Measurements from ENCODE around the gene SPNS2.
A peak's percentile ranks its signal among the peaks of the same experiment; 100 is the strongest.

The SPNS2 gene

GRCh38 chr17:4460661-4461060, 38.0 kb upstream of the SPNS2 start:
- no peak for TF ChIP-seq TEAD4 (IDR thresholded peaks at IDR 0.05)
- TF ChIP-seq MAX (IDR thresholded peaks at IDR 0.05), result no peak
- no peak for TF ChIP-seq EGR1 (IDR thresholded peaks at IDR 0.05)
- no peak for TF ChIP-seq TCF12 (IDR thresholded peaks at IDR 0.05; ENCODE audit: low read depth)
- TF ChIP-seq YY1 (IDR thresholded peaks at IDR 0.05; ENCODE audit: low read depth), result no peak
- TF ChIP-seq CREB1 (IDR thresholded peaks at IDR 0.05; ENCODE audit: low read depth), result no peak
- no peak for TF ChIP-seq FOXM1 (IDR thresholded peaks at IDR 0.05; ENCODE audit: borderline replicate concordance, low read depth)

- TF ChIP-seq USF1 (IDR thresholded peaks at IDR 0.05) (no peak), YY1 (IDR thresholded peaks at IDR 0.05; ENCODE audit: low read depth) (0 out of 2 replicates have a peak, but pooled peaks have one; percentile 16), EGR1 (IDR thresholded peaks at IDR 0.05) (no peak), TAF1 (IDR thresholded peaks at IDR 0.05; ENCODE audit: low read depth) (no peak), NFIC (IDR thresholded peaks at IDR 0.05) (peak; percentile 90), CEBPB (IDR thresholded peaks at IDR 0.05) (no peak), EP300 (IDR thresholded peaks at IDR 0.05; ENCODE audit: borderline replicate concordance) (no peak; the same call in 1 of the 2 replicates), TEAD4 (IDR thresholded peaks at IDR 0.05) (no peak), MAX (IDR thresholded peaks at IDR 0.05) (no peak), TCF12 (IDR thresholded peaks at IDR 0.05; ENCODE audit: low read depth) (peak; percentile 50; the same call in 1 of the 2 replicates), ZBTB7A (IDR thresholded peaks at IDR 0.05; ENCODE audit: low read depth) (no peak; the same call in 1 of the 2 replicates), RAD21 (IDR thresholded peaks at IDR 0.05; ENCODE audit: low read depth) (no peak)
Measured at GRCh38 chr17:4463818-4464476, 34.7 kb upstream of the SPNS2 start.

- TF ChIP-seq MAX (IDR thresholded peaks at IDR 0.05) (no peak), FOXM1 (IDR thresholded peaks at IDR 0.05; ENCODE audit: borderline replicate concordance, low read depth) (no peak), CREB1 (IDR thresholded peaks at IDR 0.05; ENCODE audit: low read depth) (no peak), EGR1 (IDR thresholded peaks at IDR 0.05) (no peak), NFIC (IDR thresholded peaks at IDR 0.05) (no peak), YY1 (IDR thresholded peaks at IDR 0.05; ENCODE audit: low read depth) (no peak), EP300 (IDR thresholded peaks at IDR 0.05; ENCODE audit: borderline replicate concordance) (no peak)
Measured at GRCh38 chr17:4465786-4466185, 32.9 kb upstream of the SPNS2 start.

GRCh38 chr17:4467287-4467686, 31.4 kb upstream of the SPNS2 start:
- TF ChIP-seq TAF1 (IDR thresholded peaks at IDR 0.05; ENCODE audit: low read depth), result no peak
- no peak for TF ChIP-seq TCF12 (IDR thresholded peaks at IDR 0.05; ENCODE audit: low read depth)
- TF ChIP-seq CREB1 (IDR thresholded peaks at IDR 0.05; ENCODE audit: low read depth), result no peak
- no peak for TF ChIP-seq EP300 (IDR thresholded peaks at IDR 0.05; ENCODE audit: borderline replicate concordance)
- no peak for TF ChIP-seq RAD21 (IDR thresholded peaks at IDR 0.05; ENCODE audit: low read depth)
- no peak for TF ChIP-seq MAX (IDR thresholded peaks at IDR 0.05)
- TF ChIP-seq ZBTB7A (IDR thresholded peaks at IDR 0.05; ENCODE audit: low read depth), result no peak
- no peak for TF ChIP-seq TEAD4 (IDR thresholded peaks at IDR 0.05)
- no peak for TF ChIP-seq REST (IDR thresholded peaks at IDR 0.05; ENCODE audit: low read depth)
- TF ChIP-seq USF1 (IDR thresholded peaks at IDR 0.05), result no peak
- no peak for TF ChIP-seq EGR1 (IDR thresholded peaks at IDR 0.05)
- no peak for TF ChIP-seq NFIC (IDR thresholded peaks at IDR 0.05)
- no peak for TF ChIP-seq FOXM1 (IDR thresholded peaks at IDR 0.05; ENCODE audit: borderline replicate concordance, low read depth)
- no peak for TF ChIP-seq YY1 (IDR thresholded peaks at IDR 0.05; ENCODE audit: low read depth)
- TF ChIP-seq CEBPB (IDR thresholded peaks at IDR 0.05), result no peak

- TF ChIP-seq USF1 (IDR thresholded peaks at IDR 0.05) (no peak), NFIC (IDR thresholded peaks at IDR 0.05) (no peak), EP300 (IDR thresholded peaks at IDR 0.05; ENCODE audit: borderline replicate concordance) (no peak), CEBPB (IDR thresholded peaks at IDR 0.05) (no peak), ZBTB7A (IDR thresholded peaks at IDR 0.05; ENCODE audit: low read depth) (no peak), CREB1 (IDR thresholded peaks at IDR 0.05; ENCODE audit: low read depth) (no peak), TEAD4 (IDR thresholded peaks at IDR 0.05) (no peak), RAD21 (IDR thresholded peaks at IDR 0.05; ENCODE audit: low read depth) (no peak), TCF12 (IDR thresholded peaks at IDR 0.05; ENCODE audit: low read depth) (no peak), TAF1 (IDR thresholded peaks at IDR 0.05; ENCODE audit: low read depth) (no peak), MAX (IDR thresholded peaks at IDR 0.05) (no peak), EGR1 (IDR thresholded peaks at IDR 0.05) (no peak)
Measured at GRCh38 chr17:4469552-4469951, 29.1 kb upstream of the SPNS2 start.

GRCh38 chr17:4472286-4472685, 26.4 kb upstream of the SPNS2 start:
- TF ChIP-seq TCF12 (IDR thresholded peaks at IDR 0.05; ENCODE audit: low read depth) (no peak), ZBTB7A (IDR thresholded peaks at IDR 0.05; ENCODE audit: low read depth) (no peak), MAX (IDR thresholded peaks at IDR 0.05) (no peak), CREB1 (IDR thresholded peaks at IDR 0.05; ENCODE audit: low read depth) (no peak), REST (IDR thresholded peaks at IDR 0.05; ENCODE audit: low read depth) (no peak), TEAD4 (IDR thresholded peaks at IDR 0.05) (no peak), RAD21 (IDR thresholded peaks at IDR 0.05; ENCODE audit: low read depth) (no peak), EGR1 (IDR thresholded peaks at IDR 0.05) (no peak), YY1 (IDR thresholded peaks at IDR 0.05; ENCODE audit: low read depth) (no peak), USF1 (IDR thresholded peaks at IDR 0.05) (no peak), EP300 (IDR thresholded peaks at IDR 0.05; ENCODE audit: borderline replicate concordance) (no peak), FOXM1 (IDR thresholded peaks at IDR 0.05; ENCODE audit: borderline replicate concordance, low read depth) (no peak), CEBPB (IDR thresholded peaks at IDR 0.05) (no peak), TAF1 (IDR thresholded peaks at IDR 0.05; ENCODE audit: low read depth) (no peak), NFIC (IDR thresholded peaks at IDR 0.05) (no peak)
